SK-N-SH (cell line): Measurements from ENCODE around the gene SON. TPM values are rescaled to one million over a fixed set of nuclear protein-coding genes. Genes with fewer than 3 reads are reported as not detected.

Experiments
- CTCF ChIA-PET: fragments of 300-600, 350-600 bp; formaldehyde crosslinking; extraction: SDS; loops from one replicate; lab custom pipeline; 2021; lab: Yijun Ruan, JAX
- POLR2A ChIA-PET: fragments of 350-600 bp; sonication (Branson Sonifier 250); formaldehyde crosslinking; extraction: SDS; loops from one replicate; lab custom pipeline; 2020; ENCODE audit warnings: antibody characterized with exemption, inconsistent platforms; lab: Yijun Ruan, JAX
- DNase-seq: peaks from one replicate; pipeline ENCODE4 v3.0.0; 2012
- H2AFZ ChIP-seq: fragments of 200-600 bp; sonication (generic); 2 replicates; pipeline ENCODE4 v1.8.1; 2016; ENCODE audit warnings: antibody characterized with exemption, mild to moderate bottlenecking, low read depth
- H3F3A ChIP-seq: fragments of 200-600 bp; sonication (generic); replicated peaks from 2 replicates; pipeline ENCODE3; 2016; ENCODE audit warnings: antibody characterized with exemption, mild to moderate bottlenecking; ENCODE audit not compliant: insufficient read depth
- H3K27ac ChIP-seq, 2 experiments: fragments of 200-500 bp in 1 of 2; fragments of 200-600 bp in 1 of 2; sonication (Bioruptor generic) in 1 of 2; sonication (generic), shearing (Covaris generic) in 1 of 2; 2 replicates each; pipeline versions ENCODE4 v1.5.1 to v1.6.1; 2014 to 2016; ENCODE audit warnings: low read depth in 2 of 2, inconsistent platforms in 1 of 2, low read length in 1 of 2, mild to moderate bottlenecking in 1 of 2, mixed read lengths in 1 of 2
- H3K27me3 ChIP-seq: fragments of 200-600 bp; sonication (generic), shearing (Covaris generic); 2 replicates; pipeline ENCODE4 v1.6.1; 2016; ENCODE audit warnings: mixed run types; ENCODE audit not compliant: insufficient read depth
- H3K36me3 ChIP-seq, 2 experiments: fragments of 200-500 bp in 1 of 2; fragments of 200-600 bp in 1 of 2; sonication (Bioruptor generic) in 1 of 2; sonication (generic) in 1 of 2; replicated peaks in 1 of 2; 2 replicates each; pipeline versions ENCODE3 to v1.5.1; 2014 to 2016; ENCODE audit warnings: low read length in 1 of 2, mild to moderate bottlenecking in 1 of 2; ENCODE audit not compliant: insufficient read depth in 2 of 2, control insufficient read depth in 1 of 2
- H3K4me1 ChIP-seq, 2 experiments: fragments of 200-500 bp in 1 of 2; fragments of 200-600 bp in 1 of 2; sonication (Bioruptor generic) in 1 of 2; sonication (generic), shearing (Covaris generic) in 1 of 2; 2 replicates each; pipeline versions ENCODE4 v1.5.1 to v1.6.1; 2014 to 2016; ENCODE audit warnings: low read depth in 1 of 2, low read length in 1 of 2, mixed run types in 1 of 2; ENCODE audit not compliant: insufficient read depth in 2 of 2, control insufficient read depth in 1 of 2
- H3K4me2 ChIP-seq: fragments of 200-600 bp; sonication (generic), shearing (Covaris generic); 2 replicates; pipeline ENCODE4 v1.6.1; 2017; ENCODE audit warnings: mixed run types
- H3K4me3 ChIP-seq, 2 experiments: fragments of 200-500 bp in 1 of 2; fragments of 200-600 bp in 1 of 2; sonication (Bioruptor generic) in 1 of 2; sonication (generic), shearing (Covaris generic) in 1 of 2; 2 replicates each; pipeline versions ENCODE4 v1.5.1 to v1.8.1; 2014 to 2016; ENCODE audit warnings: low read depth in 2 of 2, inconsistent platforms in 1 of 2, low read length in 1 of 2, mild to moderate bottlenecking in 1 of 2, mixed read lengths in 1 of 2, moderate library complexity in 1 of 2
- H3K79me2 ChIP-seq: fragments of 200-600 bp; sonication (generic); 2 replicates; pipeline ENCODE4 v1.8.1; 2017; ENCODE audit warnings: mild to moderate bottlenecking; ENCODE audit not compliant: insufficient read depth
- H3K9ac ChIP-seq: fragments of 200-600 bp; sonication (generic); 2 replicates; pipeline ENCODE4 v1.6.1; 2017; ENCODE audit warnings: mixed run types
- H3K9me2 ChIP-seq: fragments of 200-600 bp; sonication (generic); 2 replicates; pipeline ENCODE4 v1.6.1; 2017; ENCODE audit warnings: mixed run types
- H3K9me3 ChIP-seq: fragments of 200-600 bp; sonication (generic); 2 replicates; pipeline ENCODE4 v1.6.1; 2017; ENCODE audit warnings: mixed run types, mild to moderate bottlenecking, moderate library complexity
- H4K20me1 ChIP-seq: fragments of 200-600 bp; sonication (generic); 2 replicates; pipeline ENCODE4 v1.6.1; 2017; ENCODE audit warnings: mild to moderate bottlenecking, mixed run types; ENCODE audit not compliant: insufficient read depth
- FOXJ3 ChIP-seq: sonication (generic); formaldehyde crosslinking; IDR thresholded peaks from 2 replicates; pipeline ENCODE4 v1.5.1; 2020; ENCODE audit warnings: mild to moderate bottlenecking, missing genetic modification reagents
- MEF2A ChIP-seq: IDR thresholded peaks from 2 replicates; pipeline ENCODE4 v1.4.0; 2012; ENCODE audit warnings: low read depth, borderline replicate concordance
- NFIC ChIP-seq: IDR thresholded peaks from 2 replicates; pipeline ENCODE4 v1.4.0; 2012; ENCODE audit warnings: borderline replicate concordance
- RCOR1 ChIP-seq: fragments of 150-350 bp; IDR thresholded peaks from 2 replicates; pipeline ENCODE4 v1.6.1; 2017; ENCODE audit warnings: antibody characterized with exemption, low read length
- REST ChIP-seq: IDR thresholded peaks from 2 replicates; pipeline ENCODE4 v1.6.1; 2012; ENCODE audit warnings: mild to moderate bottlenecking, low read depth, low read length, moderate library complexity
- RXRA ChIP-seq: IDR thresholded peaks from 2 replicates; pipeline ENCODE4 v1.4.0; 2012; ENCODE audit warnings: low read depth, mild to moderate bottlenecking, borderline replicate concordance
- SIN3A ChIP-seq: IDR thresholded peaks from 2 replicates; pipeline ENCODE4 v1.6.1; 2012; ENCODE audit warnings: low read depth, mild to moderate bottlenecking, low read length, moderate library complexity, borderline replicate concordance
- TAF1 ChIP-seq: IDR thresholded peaks from 2 replicates; pipeline ENCODE4 v1.6.1; 2012; ENCODE audit warnings: low read depth, mild to moderate bottlenecking, low read length, moderate library complexity, borderline replicate concordance
- USF1 ChIP-seq: IDR thresholded peaks from 2 replicates; pipeline ENCODE4 v1.4.0; 2012; ENCODE audit warnings: low read depth, borderline replicate concordance
- WGBS: methylation state at CpG from one replicate; pipeline ENCODE4 v1.1.6; 2017; ENCODE audit warnings: low lambda C conversion rate; 5-methylcytosine and 5-hydroxymethylcytosine counted together
- polyA plus RNA-seq, 3 experiments: library from polyadenylated mRNA; depleted of rRNA; stranded (reverse); fragments of >200 nt; gene quantifications; 2 replicates each; pipeline ENCODE4 v1.2.3, GENCODE V29; 2012
- TF ChIP-seq, protein P1 (sequence below): fragments of 200-600 bp; sonication (generic); IDR thresholded peaks from 2 replicates; pipeline ENCODE4 v1.6.1; 2017; ENCODE audit warnings: antibody characterized with exemption, mild to moderate bottlenecking, moderate library complexity
- TF ChIP-seq, protein P2 (sequence below): IDR thresholded peaks from 2 replicates; pipeline ENCODE4 v1.4.0; 2012; ENCODE audit warnings: low read depth, borderline replicate concordance
- TF ChIP-seq, protein P3 (sequence below): IDR thresholded peaks from 2 replicates; pipeline ENCODE4; 2012

The SON gene
- polyA plus RNA-seq, 1 of the 3 experiments (the other 2 are of a cell fraction), result 45.9 TPM

- no peak for DNase-seq
- peaks cover 31% of the 10 kb centered on the region for H3F3A ChIP-seq
- POLR2A ChIA-PET, result interaction anchor here (0.9 to 2.0 kb wide), 6 partner anchors 14 to 160 kb away, joined by 3 to 7 read pairs (median 4); partner anchors contain the start of genes SON and TMEM50B
- H3K9me3 ChIP-seq, result no peaks in the 10 kb centered on the region
- peaks cover 19 to 36% of the 10 kb centered on the region in 2 experiments for H3K36me3 ChIP-seq
- H3K27ac ChIP-seq, result peak overlapping the region; percentile 71 to 76
- peak overlapping the region; percentile 69 for H2AFZ ChIP-seq
- H3K4me3 ChIP-seq, result peak overlapping the region; percentile 84 to 88
- TF ChIP-seq, protein P1, sequence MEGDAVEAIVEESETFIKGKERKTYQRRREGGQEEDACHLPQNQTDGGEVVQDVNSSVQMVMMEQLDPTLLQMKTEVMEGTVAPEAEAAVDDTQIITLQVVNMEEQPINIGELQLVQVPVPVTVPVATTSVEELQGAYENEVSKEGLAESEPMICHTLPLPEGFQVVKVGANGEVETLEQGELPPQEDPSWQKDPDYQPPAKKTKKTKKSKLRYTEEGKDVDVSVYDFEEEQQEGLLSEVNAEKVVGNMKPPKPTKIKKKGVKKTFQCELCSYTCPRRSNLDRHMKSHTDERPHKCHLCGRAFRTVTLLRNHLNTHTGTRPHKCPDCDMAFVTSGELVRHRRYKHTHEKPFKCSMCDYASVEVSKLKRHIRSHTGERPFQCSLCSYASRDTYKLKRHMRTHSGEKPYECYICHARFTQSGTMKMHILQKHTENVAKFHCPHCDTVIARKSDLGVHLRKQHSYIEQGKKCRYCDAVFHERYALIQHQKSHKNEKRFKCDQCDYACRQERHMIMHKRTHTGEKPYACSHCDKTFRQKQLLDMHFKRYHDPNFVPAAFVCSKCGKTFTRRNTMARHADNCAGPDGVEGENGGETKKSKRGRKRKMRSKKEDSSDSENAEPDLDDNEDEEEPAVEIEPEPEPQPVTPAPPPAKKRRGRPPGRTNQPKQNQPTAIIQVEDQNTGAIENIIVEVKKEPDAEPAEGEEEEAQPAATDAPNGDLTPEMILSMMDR, result peak; percentile 16; the same call in 1 of the 2 replicates
- TF ChIP-seq FOXJ3 (CRISPR knock-in tag), result no peak
- TF ChIP-seq USF1, result no peak
- WGBS, result under 1% methylated on average over 33 of the region's 57 CpGs
- no peaks in the 10 kb centered on the region for H3K9me2 ChIP-seq
- CTCF ChIA-PET, result interaction anchor here (1.0 to 5.7 kb wide), 3 partner anchors 9 to 18 kb away, joined by 3 to 50 read pairs (median 8); no protein-coding TSS in a partner anchor
- H3K4me1 ChIP-seq, result peaks cover 6% of the 10 kb centered on the region in 2 experiments; a peak in 3 of 4 replicates
- no peaks in the 10 kb centered on the region for H3K27me3 ChIP-seq
- no peaks in the 10 kb centered on the region for H4K20me1 ChIP-seq
- peak overlapping the region; percentile 85 for H3K4me2 ChIP-seq
- H3K9ac ChIP-seq, result peak overlapping the region; percentile 87
- peaks cover 34% of the 10 kb centered on the region for H3K79me2 ChIP-seq
Measured at GRCh38 chr21:33587792-33588484, 45.1 kb downstream of the SON start.

- Histone ChIP-seq H3K27me3 (no peaks in the 10 kb centered on the region), H3K36me3 (peaks cover 15 to 38% of the 10 kb centered on the region in 2 experiments), H3K4me3 (peak within 1 kb of the TSS; percentile 84 to 88), H2AFZ (peak within 1 kb of the TSS; percentile 83), H3K9me2 (no peaks in the 10 kb centered on the region), H3K4me1 (peaks cover 6% of the 10 kb centered on the region in 2 experiments; a peak in 3 of 4 replicates), H3K27ac (peak within 1 kb of the TSS; percentile 83 to 96), H3F3A (peaks cover 25% of the 10 kb centered on the region), H3K9me3 (no peaks in the 10 kb centered on the region), H4K20me1 (no peaks in the 10 kb centered on the region), H3K9ac (peak within 1 kb of the TSS; percentile 87), H3K4me2 (peak within 1 kb of the TSS; percentile 85), H3K79me2 (peaks cover 34% of the 10 kb centered on the region)
- 2% methylated on average over 13 of the region's 78 CpGs for WGBS
- ChIA-PET POLR2A (interaction anchor here (0.9 to 2.0 kb wide), 6 partner anchors 15 to 161 kb away, joined by 3 to 7 read pairs (median 4); partner anchors contain the start of genes SON and TMEM50B), CTCF (interaction anchor here (1.0 to 5.7 kb wide), 4 partner anchors 10 to 17 kb away, joined by 3 to 50 read pairs (median 6); no protein-coding TSS in a partner anchor)
- DNase-seq, result peak; percentile 99
- TF ChIP-seq, protein P2, sequence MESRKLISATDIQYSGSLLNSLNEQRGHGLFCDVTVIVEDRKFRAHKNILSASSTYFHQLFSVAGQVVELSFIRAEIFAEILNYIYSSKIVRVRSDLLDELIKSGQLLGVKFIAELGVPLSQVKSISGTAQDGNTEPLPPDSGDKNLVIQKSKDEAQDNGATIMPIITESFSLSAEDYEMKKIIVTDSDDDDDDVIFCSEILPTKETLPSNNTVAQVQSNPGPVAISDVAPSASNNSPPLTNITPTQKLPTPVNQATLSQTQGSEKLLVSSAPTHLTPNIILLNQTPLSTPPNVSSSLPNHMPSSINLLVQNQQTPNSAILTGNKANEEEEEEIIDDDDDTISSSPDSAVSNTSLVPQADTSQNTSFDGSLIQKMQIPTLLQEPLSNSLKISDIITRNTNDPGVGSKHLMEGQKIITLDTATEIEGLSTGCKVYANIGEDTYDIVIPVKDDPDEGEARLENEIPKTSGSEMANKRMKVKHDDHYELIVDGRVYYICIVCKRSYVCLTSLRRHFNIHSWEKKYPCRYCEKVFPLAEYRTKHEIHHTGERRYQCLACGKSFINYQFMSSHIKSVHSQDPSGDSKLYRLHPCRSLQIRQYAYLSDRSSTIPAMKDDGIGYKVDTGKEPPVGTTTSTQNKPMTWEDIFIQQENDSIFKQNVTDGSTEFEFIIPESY, result no peak
- TF ChIP-seq RCOR1 (no peak), NFIC (peak; percentile 24; the same call in 1 of the 2 replicates), SIN3A (peak; percentile 25; the same call in 1 of the 2 replicates), TAF1 (peak; percentile 39; the same call in 1 of the 2 replicates), RXRA (peak; percentile 68; the same call in 1 of the 2 replicates), MEF2A (no peak), REST (no peak)
- TF ChIP-seq, protein P3, sequence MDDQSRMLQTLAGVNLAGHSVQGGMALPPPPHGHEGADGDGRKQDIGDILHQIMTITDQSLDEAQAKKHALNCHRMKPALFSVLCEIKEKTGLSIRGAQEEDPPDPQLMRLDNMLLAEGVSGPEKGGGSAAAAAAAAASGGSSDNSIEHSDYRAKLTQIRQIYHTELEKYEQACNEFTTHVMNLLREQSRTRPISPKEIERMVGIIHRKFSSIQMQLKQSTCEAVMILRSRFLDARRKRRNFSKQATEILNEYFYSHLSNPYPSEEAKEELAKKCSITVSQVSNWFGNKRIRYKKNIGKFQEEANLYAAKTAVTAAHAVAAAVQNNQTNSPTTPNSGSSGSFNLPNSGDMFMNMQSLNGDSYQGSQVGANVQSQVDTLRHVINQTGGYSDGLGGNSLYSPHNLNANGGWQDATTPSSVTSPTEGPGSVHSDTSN, result peak; percentile 52; the same call in 1 of the 2 replicates
Measured at GRCh38 chr21:33588485-33589335, 45.9 kb downstream of the SON start, which contains the start of gene DONSON. TSS of gene DONSON (minus strand) at chr21:33588684. CDS start at chr21:33588641, 43 bp downstream.
